ENCODE measurements around the gene KIF2A. TPM values are rescaled to one million over a fixed set of nuclear protein-coding genes. Genes with fewer than 3 reads are reported as not detected.

The KIF2A gene
- total and polyA plus RNA-seq, 2 of the 13 experiments (the other 11 are each of a cell fraction or from before 2014, with no cell fraction given) = 8.5 to 19.2 TPM

DNA sequence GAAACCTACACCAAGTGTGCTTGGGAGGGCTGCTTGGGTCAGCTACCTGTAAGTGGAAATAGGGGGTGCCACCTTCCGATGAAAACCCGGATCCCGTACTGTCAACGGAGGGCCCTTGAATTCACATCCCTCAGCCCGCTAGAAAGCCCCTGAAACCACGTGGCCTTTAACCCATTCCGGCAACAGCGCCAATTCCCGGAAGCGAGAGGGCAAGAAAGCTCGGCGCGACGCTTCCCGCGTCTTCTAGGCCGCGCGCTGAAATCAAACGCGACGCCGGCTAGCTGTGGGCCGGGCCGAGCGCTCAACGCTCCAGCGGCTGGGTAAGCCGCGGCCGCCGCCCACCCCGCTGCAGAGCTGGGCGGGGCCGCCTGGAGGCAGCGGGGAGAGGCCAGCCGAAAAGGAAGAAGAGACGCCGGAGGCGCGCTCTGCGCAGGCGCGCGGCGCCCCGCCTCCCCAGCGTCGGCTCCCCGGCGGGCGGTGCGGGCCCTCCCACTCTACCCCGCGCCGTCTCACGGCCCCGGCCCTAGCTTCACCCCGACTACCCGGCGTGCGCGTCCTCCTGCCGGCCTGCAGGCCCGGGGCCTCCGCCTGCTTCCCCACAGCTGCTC is at the start of gene KIF2A (continued):
- TF ChIP-seq ZNF839 (CRISPR knock-in tag; IDR thresholded peaks at IDR 0.05; ENCODE audit: borderline replicate concordance) (no peak), ZNF317 (CRISPR knock-in tag; IDR thresholded peaks at IDR 0.05) (no peak), RFX1 (IDR thresholded peaks at IDR 0.05) (no peak), SAFB2 (CRISPR knock-in tag; IDR thresholded peaks at IDR 0.05; ENCODE audit: borderline replicate concordance, low read depth) (no peak; the same call in 1 of the 2 replicates), ZNF547 (CRISPR knock-in tag; IDR thresholded peaks at IDR 0.05) (peak; percentile 75; the same call in 1 of the 2 replicates), RARA (CRISPR knock-in tag; IDR thresholded peaks at IDR 0.05) (peak; percentile 37; the same call in 1 of the 2 replicates), ZSCAN20 (CRISPR knock-in tag; IDR thresholded peaks at IDR 0.05; ENCODE audit: borderline replicate concordance) (peak; percentile 55; the same call in 1 of the 2 replicates), MLLT10 (CRISPR knock-in tag; IDR thresholded peaks at IDR 0.05) (no peak)
- TF ChIP-seq, protein P1, sequence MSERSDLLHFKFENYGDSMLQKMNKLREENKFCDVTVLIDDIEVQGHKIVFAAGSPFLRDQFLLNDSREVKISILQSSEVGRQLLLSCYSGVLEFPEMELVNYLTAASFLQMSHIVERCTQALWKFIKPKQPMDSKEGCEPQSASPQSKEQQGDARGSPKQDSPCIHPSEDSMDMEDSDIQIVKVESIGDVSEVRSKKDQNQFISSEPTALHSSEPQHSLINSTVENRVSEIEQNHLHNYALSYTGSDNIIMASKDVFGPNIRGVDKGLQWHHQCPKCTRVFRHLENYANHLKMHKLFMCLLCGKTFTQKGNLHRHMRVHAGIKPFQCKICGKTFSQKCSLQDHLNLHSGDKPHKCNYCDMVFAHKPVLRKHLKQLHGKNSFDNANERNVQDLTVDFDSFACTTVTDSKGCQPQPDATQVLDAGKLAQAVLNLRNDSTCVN (CRISPR knock-in tag; IDR thresholded peaks at IDR 0.05; ENCODE audit: borderline replicate concordance) = peak; percentile 78
- TF ChIP-seq, protein P2, sequence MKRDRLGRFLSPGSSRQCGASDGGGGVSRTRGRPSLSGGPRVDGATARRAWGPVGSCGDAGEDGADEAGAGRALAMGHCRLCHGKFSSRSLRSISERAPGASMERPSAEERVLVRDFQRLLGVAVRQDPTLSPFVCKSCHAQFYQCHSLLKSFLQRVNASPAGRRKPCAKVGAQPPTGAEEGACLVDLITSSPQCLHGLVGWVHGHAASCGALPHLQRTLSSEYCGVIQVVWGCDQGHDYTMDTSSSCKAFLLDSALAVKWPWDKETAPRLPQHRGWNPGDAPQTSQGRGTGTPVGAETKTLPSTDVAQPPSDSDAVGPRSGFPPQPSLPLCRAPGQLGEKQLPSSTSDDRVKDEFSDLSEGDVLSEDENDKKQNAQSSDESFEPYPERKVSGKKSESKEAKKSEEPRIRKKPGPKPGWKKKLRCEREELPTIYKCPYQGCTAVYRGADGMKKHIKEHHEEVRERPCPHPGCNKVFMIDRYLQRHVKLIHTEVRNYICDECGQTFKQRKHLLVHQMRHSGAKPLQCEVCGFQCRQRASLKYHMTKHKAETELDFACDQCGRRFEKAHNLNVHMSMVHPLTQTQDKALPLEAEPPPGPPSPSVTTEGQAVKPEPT (CRISPR knock-in tag; IDR thresholded peaks at IDR 0.05; ENCODE audit: low read depth) = no peak; the same call in 1 of the 2 replicates
- TF ChIP-seq, protein P3, sequence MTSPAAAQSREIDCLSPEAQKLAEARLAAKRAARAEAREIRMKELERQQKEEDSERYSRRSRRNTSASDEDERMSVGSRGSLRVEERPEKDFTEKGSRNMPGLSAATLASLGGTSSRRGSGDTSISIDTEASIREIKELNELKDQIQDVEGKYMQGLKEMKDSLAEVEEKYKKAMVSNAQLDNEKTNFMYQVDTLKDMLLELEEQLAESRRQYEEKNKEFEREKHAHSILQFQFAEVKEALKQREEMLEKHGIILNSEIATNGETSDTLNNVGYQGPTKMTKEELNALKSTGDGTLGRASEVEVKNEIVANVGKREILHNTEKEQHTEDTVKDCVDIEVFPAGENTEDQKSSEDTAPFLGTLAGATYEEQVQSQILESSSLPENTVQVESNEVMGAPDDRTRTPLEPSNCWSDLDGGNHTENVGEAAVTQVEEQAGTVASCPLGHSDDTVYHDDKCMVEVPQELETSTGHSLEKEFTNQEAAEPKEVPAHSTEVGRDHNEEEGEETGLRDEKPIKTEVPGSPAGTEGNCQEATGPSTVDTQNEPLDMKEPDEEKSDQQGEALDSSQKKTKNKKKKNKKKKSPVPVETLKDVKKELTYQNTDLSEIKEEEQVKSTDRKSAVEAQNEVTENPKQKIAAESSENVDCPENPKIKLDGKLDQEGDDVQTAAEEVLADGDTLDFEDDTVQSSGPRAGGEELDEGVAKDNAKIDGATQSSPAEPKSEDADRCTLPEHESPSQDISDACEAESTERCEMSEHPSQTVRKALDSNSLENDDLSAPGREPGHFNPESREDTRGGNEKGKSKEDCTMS (CRISPR knock-in tag; conservative IDR thresholded peaks at IDR 0.05) = no peak
- TF ChIP-seq, protein P4, sequence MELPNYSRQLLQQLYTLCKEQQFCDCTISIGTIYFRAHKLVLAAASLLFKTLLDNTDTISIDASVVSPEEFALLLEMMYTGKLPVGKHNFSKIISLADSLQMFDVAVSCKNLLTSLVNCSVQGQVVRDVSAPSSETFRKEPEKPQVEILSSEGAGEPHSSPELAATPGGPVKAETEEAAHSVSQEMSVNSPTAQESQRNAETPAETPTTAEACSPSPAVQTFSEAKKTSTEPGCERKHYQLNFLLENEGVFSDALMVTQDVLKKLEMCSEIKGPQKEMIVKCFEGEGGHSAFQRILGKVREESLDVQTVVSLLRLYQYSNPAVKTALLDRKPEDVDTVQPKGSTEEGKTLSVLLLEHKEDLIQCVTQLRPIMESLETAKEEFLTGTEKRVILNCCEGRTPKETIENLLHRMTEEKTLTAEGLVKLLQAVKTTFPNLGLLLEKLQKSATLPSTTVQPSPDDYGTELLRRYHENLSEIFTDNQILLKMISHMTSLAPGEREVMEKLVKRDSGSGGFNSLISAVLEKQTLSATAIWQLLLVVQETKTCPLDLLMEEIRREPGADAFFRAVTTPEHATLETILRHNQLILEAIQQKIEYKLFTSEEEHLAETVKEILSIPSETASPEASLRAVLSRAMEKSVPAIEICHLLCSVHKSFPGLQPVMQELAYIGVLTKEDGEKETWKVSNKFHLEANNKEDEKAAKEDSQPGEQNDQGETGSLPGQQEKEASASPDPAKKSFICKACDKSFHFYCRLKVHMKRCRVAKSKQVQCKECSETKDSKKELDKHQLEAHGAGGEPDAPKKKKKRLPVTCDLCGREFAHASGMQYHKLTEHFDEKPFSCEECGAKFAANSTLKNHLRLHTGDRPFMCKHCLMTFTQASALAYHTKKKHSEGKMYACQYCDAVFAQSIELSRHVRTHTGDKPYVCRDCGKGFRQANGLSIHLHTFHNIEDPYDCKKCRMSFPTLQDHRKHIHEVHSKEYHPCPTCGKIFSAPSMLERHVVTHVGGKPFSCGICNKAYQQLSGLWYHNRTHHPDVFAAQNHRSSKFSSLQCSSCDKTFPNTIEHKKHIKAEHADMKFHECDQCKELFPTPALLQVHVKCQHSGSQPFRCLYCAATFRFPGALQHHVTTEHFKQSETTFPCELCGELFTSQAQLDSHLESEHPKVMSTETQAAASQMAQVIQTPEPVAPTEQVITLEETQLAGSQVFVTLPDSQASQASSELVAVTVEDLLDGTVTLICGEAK (IDR thresholded peaks at IDR 0.05) = no peak
- TF ChIP-seq, protein P4 (CRISPR knock-in tag; IDR thresholded peaks at IDR 0.05) = peak; percentile 86; the same call in 1 of the 2 replicates
